ENCODE measurements around the gene KCNC1. TPM values are rescaled to one million over a fixed set of nuclear protein-coding genes. Genes with fewer than 3 reads are reported as not detected.

KCNC1 gene
- total and polyA plus RNA-seq, 9 of the 15 experiments (the other 6 are each of a cell fraction or from before 2014, with no cell fraction given), result 0.05 to 0.08 TPM; not detected in 7

- no peak for TF ChIP-seq TBP (optimal IDR thresholded peaks at IDR 0.05; ENCODE audit: low read depth, low read length)
- no peak for TF ChIP-seq HBP1 (CRISPR knock-in tag; IDR thresholded peaks at IDR 0.05)
- TF ChIP-seq ZNF316 (IDR thresholded peaks at IDR 0.05), result no peak
- no peak for TF ChIP-seq NR2C2 (CRISPR knock-in tag; IDR thresholded peaks at IDR 0.05)
- no peak for TF ChIP-seq NR2C2 (tag; IDR thresholded peaks at IDR 0.05)
- no peak for TF ChIP-seq ZNF766 (CRISPR knock-in tag; conservative IDR thresholded peaks at IDR 0.05)
- no peak for TF ChIP-seq ZZZ3 (IDR thresholded peaks at IDR 0.05)
- no peak for TF ChIP-seq NR4A1 (CRISPR knock-in tag; IDR thresholded peaks at IDR 0.05)
- no peak for TF ChIP-seq NR4A1 (tag; IDR thresholded peaks at IDR 0.05)
- TF ChIP-seq JUNB (CRISPR knock-in tag; conservative IDR thresholded peaks at IDR 0.05), result no peak
- no peak for TF ChIP-seq RNF2 (IDR thresholded peaks at IDR 0.05)
- TF ChIP-seq SMAD4 (CRISPR knock-in tag; conservative IDR thresholded peaks at IDR 0.05), result no peak
- TF ChIP-seq NFIX (CRISPR knock-in tag; IDR thresholded peaks at IDR 0.05; ENCODE audit: low read depth), result no peak
- TF ChIP-seq PRPF4 (IDR thresholded peaks at IDR 0.05; ENCODE audit: insufficient read depth, low read depth, low read length, poor library complexity, severe bottlenecking), result no peak
- no peak for TF ChIP-seq CHAMP1 (IDR thresholded peaks at IDR 0.05)
- TF ChIP-seq GATAD2A (IDR thresholded peaks at IDR 0.05), result no peak
- DNase-seq (ENCODE audit: extremely low read depth in 1 of 4, low spot score in 3 of 4), result no peak
- no peak for ATAC-seq
- Histone ChIP-seq H3K4me1 (replicated peaks in 1 of 2; ENCODE audit: control insufficient read depth in 2 of 2, insufficient read depth in 2 of 2, low read length in 2 of 2) (peaks cover 0 to 9% of the 10 kb centered on the region in 2 experiments; a peak in 2 of 5 replicates), H3K9ac (ENCODE audit: insufficient read depth in 1 of 2, low read depth in 2 of 2, low read length in 2 of 2) (no peak overlapping the region), H3K79me2 (ENCODE audit: control insufficient read depth, insufficient read depth, low read length) (no peaks in the 10 kb centered on the region), H3K9me1 (ENCODE audit: control insufficient read depth, insufficient read depth, low read length) (no peaks in the 10 kb centered on the region), H3K4me2 (ENCODE audit: insufficient read depth, low read length) (no peak overlapping the region), H3K9me3 (replicated peaks; ENCODE audit: control insufficient read depth, insufficient read depth, low read depth, low read length) (no peaks in the 10 kb centered on the region), H3K36me3 (ENCODE audit: control insufficient read depth, insufficient read depth, low read length) (no peaks in the 10 kb centered on the region), H4K20me1 (replicated peaks; ENCODE audit: control insufficient read depth, insufficient read depth, low read length) (peaks cover 16% of the 10 kb centered on the region; the same call in 1 of the 2 replicates), H3K27ac (ENCODE audit: extremely low read depth, low read depth, low read length) (no peak overlapping the region), H3K4me3 (no peak overlapping the region), H3K27me3 (ENCODE audit: control insufficient read depth in 2 of 2, insufficient read depth in 2 of 2, low read length in 2 of 2) (peaks cover 0 to 18% of the 10 kb centered on the region in 2 experiments; a peak in 2 of 5 replicates), H2AFZ (ENCODE audit: low read depth, low read length) (no peak overlapping the region)
- FAIRE-seq, result no peak
- intact Hi-C loops (cut with micrococcal nuclease) (loop anchor here (1.0 to 10.0 kb wide), 2 partner anchors 132 to 175 kb away; no protein-coding TSS in a partner anchor), in situ Hi-C loops (cut with MboI) (no loop called here)
- CTCF ChIA-PET (ENCODE audit: low intra/inter-chr PET ratio), result interaction anchor here (1.1 to 1.6 kb wide), 3 partner anchors 131 to 249 kb away, joined by 5 to 10 read pairs (median 8); no protein-coding TSS in a partner anchor
- POLR2A ChIA-PET, result no interaction called here
- no TSS peak for BruUV-seq (replicated peaks)
- 0% methylated on average over 2 of the region's 2 CpGs for WGBS (ENCODE audit: insufficient coverage, low coverage, missing lambda C conversion rate)
These were observed 4.4 kb upstream of the KCNC1 start for GRCh38 chr11:17730137-17730536.

Measured in K562 (cell line).